GM20431 (cell line): ENCODE results near the gene CENPW.

Experiments used
- in situ Hi-C: fragments of 300-500 bp; cut with MseI, MboI; formaldehyde crosslinking; loops from one replicate; pipeline ENCODE4 v1.15.0; 2020; ENCODE audit warnings: low sequenced_read_pairs; ENCODE audit not compliant: unreplicated experiment

The CENPW gene

GRCh38 chr6:126339796-126340609, at the start of gene CENPW:
Gene CENPW, plus strand, starts transcription at chr6:126340115. Its CDS starts 159 bp downstream, at chr6:126340274.
- in situ Hi-C loops = no loop called here

DNA sequence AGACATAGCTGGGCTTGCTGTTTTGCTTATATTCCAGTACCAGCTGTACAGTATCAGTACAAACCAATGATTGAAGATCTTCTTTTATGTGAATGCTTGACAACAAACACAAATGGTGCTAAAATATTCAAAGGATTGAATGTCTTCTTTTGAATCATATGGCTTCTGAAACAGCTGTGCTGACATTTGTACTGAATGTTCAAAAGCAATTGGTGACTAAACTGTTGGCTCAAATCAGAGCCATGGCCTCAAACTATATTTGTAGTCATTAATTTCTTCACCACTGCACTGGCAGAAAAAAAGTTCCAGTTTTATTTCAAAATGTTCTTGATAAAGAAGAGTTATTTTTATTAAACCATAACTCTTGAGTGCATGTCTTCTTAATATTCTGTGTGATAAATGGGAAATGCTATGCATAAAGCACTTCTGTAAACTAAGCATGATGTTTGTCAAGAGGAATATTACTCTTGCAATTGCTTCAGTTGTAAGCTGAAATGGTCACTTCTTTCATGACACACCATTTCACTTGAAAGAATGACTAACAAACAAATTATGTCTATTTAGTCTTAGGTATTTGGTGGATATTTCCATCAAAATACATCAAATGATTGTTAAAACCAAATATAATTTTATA, 45.9 kb upstream of the CENPW start:
- in situ Hi-C loops = no loop called here

GRCh38 chr6:126300126-126300525, 39.8 kb upstream of the CENPW start:
- in situ Hi-C loops = no loop called here

DNA sequence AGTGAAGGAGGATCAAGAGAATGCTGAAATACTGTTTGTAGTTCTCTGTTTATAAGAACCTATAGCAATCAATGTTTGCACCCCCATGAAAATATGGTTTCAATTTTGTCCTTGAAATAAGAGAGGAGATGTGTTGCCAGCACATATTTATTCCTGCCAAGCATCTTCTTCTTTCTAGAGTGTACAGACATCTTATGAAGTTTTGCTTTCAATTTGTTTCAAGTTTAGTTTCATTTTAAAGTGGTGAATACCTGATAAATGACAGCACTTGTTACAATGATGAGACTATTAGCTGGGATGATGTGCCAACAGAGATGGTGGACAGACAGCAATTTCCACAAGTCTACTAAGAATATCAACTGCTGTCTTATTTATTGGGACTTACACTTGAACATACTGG, 39.2 kb upstream of the CENPW start:
- in situ Hi-C loops = no loop called here

DNA sequence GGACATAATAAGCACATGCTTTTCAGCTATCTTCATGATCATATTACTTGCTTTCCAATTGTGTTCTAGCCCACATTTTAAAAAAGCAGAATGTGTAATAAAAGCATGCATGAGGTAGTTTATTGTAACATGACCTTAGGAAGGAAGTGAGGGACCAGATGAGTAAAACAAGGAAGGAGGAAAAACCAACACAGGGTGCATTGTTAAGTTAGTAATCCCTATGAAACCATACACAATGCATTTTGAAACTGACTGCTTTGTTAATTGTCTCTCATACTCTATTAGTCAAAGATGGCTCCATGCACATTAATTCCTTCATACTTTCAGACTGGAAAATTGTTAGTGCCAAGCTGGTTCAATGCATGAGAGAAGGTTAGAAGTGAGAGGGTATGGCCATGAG, 37.7 kb upstream of the CENPW start:
- in situ Hi-C loops = no loop called here

GRCh38 chr6:126307849-126308248, 32.1 kb upstream of the CENPW start:
- in situ Hi-C loops = no loop called here

DNA sequence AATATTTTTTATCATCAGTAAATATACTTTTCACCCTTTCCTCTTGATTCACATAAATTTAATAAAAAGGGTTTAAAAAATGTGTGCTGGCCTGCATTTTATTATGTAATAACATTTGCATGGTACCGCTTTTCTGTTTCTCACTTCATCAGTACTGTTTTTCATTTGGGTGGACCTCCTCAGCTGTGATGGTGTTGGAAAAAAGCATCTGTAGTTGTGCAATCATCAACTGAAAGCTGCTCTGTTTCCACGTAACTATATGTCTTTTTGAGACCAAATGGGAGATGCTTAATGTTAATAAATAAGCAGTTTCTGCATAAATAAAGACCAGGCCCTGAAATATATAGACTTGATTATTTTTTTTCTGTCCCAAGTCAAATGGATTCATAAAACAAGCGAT, 31.6 kb upstream of the CENPW start:
- in situ Hi-C loops = no loop called here

- in situ Hi-C loops = no loop called here
Measured at GRCh38 chr6:126312013-126312665, 27.8 kb upstream of the CENPW start.

DNA sequence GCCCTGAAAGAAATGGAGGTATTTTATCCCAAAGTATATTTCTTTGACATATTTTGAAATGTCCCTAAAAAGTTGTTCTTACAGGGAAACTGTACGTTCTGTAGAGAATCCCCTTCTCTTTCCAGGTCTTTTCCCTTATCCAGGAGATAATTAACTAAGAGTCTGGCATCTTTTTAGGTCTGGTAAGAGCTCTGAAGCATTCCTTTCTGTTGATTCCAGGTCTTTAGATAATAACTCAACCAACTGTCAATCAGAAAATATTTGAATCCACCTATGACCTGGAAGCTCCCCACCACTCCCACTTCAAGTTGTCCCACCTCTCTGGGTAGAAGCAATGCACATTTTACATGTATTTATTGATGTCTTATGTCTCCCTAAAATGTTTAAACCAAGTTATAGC, 26.0 kb upstream of the CENPW start:
- in situ Hi-C loops = no loop called here

- in situ Hi-C loops = no loop called here
Measured at GRCh38 chr6:126318797-126319196, 21.1 kb upstream of the CENPW start.

- in situ Hi-C loops = no loop called here
Measured at GRCh38 chr6:126333729-126334128, 6.2 kb upstream of the CENPW start.

DNA sequence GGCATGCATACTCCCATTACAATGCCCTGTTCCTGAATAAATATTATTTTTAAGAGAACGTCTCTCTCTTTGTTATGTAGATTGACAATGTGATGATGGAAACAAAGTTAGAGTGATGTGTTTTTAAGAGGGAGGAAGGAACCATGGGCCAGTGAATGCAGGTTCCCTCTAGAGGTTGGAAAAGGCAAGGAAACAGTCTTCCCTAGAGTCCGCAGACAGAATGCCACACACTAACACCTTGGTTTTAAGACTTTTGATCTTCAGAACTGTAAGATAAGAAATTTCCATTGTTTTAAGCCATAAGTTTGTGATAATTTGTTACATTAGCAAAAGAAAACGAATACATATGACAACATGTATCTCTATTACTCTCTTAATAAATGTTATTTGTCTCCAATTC, 4.7 kb upstream of the CENPW start:
- in situ Hi-C loops = no loop called here

- in situ Hi-C loops = no loop called here
Measured at GRCh38 chr6:126337323-126337722, 2.6 kb upstream of the CENPW start.

DNA sequence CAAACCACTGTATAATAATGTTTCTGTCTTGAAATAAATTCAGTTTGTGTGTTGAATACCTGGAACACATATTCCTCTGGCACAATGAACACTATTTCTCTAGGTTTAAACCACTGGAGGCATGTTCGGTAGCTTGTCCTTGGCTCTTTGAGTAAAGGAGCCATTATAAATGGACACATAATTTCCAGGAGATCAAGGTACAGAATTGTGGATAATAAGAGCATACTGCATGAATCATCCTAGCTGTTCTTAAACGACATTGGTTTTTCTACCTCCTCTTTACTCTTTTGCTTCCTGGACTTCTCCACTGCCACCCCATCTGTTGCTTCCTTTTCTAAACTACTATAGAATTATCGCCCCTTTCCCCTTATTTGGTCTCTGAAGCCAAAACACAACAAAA, 1.2 kb downstream of the CENPW start:
- in situ Hi-C loops = no loop called here

DNA sequence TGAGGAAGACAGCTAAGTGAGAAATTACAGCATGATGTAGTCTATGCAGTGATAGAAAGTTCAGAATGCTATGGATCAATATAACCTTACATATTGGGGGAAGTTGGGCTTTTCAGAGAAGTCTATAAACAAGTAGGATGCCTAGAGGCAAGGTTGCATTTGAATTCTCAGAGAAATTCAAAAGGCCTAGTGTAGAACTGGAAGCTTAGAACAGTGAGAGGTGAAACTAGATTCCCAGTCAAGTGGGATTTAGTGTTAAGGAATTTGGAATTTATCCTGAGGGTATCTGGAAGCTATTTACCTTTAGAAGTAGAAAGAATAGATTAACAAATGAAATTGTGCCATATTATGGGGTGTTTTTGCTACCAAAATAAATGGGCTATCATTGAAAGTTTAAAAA, 4.3 kb downstream of the CENPW start:
- in situ Hi-C loops = no loop called here

- in situ Hi-C loops = no loop called here
Measured at GRCh38 chr6:126351960-126352359, 12.0 kb downstream of the CENPW start.

GRCh38 chr6:126352514-126352913, 12.6 kb downstream of the CENPW start:
- in situ Hi-C loops = no loop called here

- in situ Hi-C loops = no loop called here
Measured at GRCh38 chr6:126356526-126356925, 16.6 kb downstream of the CENPW start.

DNA sequence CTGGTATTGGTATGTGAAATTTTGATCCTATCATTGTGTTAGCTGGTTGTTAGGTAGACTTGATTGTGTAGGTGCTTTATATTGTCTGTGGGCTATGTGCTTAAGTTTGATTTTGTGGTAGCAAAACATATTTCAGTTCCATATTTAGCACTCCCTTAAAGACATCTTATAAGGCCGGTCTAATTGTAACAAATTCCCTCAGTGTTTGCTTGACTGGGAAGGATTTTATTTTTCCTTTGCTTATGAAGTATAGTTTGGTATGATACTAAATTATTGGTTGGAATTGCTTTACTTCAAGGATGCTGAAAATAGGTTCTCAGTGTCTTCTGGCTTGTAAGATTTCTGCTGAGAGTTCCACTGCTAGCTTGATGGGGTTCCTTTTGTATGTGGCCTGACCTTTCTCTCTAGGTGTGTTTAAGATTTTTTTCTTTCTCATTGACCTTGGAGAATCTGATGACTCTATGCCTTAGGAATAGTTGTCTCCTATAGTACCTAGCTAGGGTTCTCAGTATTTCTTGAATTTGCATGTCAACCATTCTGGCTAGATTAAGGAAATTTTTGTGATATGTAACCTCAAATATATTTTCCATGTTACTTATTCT, 20.1 kb downstream of the CENPW start:
- in situ Hi-C loops = no loop called here

DNA sequence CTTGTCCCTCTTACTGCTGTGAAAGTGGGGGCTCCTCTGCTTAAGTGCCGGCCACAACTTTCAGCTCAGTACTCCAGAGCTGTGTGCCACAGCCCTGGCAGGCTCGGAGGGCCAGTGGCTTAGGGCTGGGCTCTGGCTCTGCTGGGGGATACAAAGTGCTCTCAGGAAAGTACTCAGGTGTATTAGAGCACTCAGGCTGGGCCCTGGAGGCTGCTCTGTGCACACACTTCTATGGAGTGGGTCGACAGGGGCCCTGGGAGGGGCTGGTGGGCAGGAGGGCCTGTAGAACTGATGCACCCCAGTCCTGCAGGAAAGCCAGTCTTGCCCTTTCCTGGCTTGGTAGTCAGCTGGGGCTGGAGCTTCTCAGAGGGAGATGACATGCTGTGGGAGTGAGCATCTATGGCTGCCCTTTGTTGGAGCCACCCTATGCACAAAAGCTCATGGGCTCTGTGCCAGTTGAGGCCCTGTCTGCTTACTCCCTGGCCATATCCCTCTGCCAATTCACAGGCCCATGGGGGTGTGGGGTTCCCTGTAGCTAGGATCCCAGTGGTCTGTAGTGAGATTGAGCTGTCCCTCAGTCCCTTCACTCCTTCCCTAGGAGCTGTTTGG, 22.0 kb downstream of the CENPW start:
- in situ Hi-C loops = no loop called here
